NCI-H1694 (cell line): ENCODE data around the gene DRICH1.
"Not testable (repeated sequence)": the region's sequence is repeated elsewhere in the genome, so short reads cannot be mapped to it uniquely, and the experiment has no call there.

Source experiments
- DNase-seq: peaks from one replicate; lab custom pipeline; 2025; lab: John Stamatoyannopoulos, UW

Gene DRICH1

DNA sequence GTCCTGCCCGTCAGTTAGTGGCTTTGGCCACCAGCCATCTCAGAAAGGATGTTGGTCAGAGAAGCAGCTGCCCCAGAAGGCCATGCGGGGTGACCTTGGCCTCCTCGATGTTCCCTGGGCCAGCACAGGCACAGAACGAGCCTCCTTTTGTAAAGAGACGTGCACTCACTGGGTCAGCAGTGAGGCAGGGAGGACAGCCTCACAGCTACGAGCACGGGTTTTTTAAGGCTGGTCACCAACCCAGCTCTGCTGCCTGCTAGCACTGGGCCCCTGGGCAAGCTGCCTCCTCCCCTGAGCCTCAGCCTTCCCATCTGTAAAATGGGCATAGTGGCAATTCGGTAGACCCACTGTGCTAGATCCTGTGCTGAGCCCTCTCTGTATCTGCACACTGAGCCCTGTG lies 62.8 kb downstream of the DRICH1 start:
- no peak for DNase-seq

DNA sequence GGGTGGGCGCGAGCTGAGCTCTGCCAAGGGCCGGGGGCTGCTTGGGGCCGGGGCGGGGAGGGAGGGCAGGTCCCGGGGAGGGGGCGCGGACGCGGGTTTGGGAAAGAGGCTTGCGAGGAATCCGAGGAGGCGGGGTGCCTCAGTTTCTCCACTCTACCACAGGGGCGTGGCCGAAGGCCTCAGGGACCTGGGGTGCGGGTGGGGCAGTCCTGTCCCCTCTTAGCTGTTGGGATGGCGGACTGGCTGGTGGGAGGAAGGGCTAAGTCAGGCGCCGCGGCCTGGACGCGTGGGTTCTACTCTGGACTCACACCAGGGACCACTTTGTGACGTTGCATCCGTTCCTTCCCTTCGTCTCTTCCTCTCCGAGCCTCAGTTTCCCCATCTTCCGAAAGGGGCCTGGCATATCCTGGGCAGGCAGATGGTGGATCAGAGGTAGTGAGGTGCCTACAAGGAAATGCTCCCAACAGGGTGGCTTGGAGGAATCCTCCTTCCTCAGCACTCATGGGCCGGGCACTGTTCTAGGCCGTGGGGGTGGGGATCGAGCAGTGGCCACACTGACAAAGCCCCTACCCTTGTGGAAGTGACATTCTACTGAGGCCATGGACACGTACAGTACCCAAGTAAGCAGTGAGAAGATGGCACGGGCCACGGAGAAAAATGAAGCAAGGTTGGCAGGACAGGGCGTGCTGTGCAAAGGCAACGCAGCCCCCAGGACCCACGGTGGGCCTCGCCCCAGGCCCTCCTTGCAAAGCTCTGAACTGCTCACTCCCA lies 65.2 kb downstream of the DRICH1 start:
- DNase-seq, result no peak

DNA sequence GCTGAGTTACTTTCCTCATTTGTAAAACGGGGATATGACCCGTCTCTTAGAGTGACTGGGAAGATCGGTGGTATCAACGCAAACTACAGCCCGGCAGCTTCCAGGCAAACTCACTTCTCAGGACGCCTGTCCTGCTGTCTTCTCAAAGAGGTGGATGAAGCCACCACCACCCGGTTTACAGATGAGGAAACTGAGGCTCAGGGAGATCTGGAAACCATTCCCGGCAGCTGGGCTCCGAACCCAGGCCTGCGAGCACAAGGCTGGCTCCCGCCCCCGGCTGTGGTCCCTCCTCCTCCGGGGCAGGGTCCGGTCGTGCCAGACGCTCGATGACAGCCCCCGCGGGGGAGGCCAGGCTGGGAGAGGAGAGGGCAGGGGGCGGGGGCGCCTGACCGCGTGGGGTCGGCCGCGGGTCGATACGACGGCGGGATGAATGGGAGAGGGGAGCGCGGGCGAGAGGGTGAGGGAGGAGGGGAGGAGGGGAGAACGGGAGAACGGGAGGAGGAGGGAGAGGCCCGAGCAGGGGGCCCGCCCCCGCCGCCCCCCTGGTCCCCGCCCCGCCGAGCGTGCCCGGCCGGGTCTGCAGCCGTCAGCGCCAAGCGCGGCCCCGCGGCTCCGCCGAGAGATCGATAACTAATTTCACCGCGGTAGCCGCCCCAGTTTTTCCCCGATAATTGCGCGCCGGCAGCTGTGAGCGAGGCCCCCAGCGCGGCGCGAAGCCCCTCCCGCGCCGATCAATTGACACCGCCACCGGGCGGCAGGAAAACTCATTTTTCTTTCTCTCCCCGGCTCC lies 66.0 kb downstream of the DRICH1 start:
- DNase-seq, result no peak

- DNase-seq, result no peak
These were observed 66.7 kb downstream of the DRICH1 start for GRCh38 chr22:23565305-23565914.

- no peak for DNase-seq
These were observed 67.8 kb downstream of the DRICH1 start for GRCh38 chr22:23564276-23564675.

DNA sequence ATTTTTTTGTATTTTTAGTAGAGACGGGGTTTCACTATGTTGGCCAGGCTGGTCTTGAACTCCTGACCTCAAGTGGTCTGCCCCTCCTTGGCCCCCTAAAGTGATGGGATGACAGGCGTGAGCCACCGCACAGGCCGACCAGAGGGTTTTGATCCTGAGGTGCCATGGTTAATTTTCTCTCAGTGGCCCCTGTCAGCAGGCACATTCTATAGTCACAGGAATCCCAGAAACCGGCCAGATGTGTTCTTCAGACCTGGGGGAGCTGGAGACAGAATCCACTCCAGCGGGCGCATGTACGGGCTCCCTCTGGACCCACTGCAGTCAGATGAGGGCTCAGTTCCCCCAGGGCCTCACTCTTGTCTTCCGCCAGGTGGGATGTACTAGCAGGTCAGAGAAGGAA lies 69.0 kb downstream of the DRICH1 start:
- DNase-seq, result no peak

DNA sequence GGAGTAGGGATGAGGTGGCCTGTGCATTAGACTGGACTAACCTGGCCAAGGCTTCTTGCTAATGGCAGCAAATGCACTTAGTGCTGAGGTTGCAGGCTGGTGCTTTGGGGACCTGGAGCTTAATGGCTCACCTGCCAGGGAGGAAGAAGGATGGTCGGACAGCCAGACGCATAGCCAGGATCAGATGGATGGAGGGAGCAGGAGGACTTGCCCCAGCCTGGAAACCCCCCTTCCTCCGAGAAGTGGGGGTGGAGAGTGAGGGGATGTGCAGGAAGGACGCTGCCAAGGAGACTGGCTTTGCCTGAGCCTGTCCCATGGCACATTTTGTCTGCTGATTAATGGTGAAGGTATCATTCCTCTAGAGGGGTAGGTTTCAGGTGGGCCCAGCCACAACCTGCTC lies 69.9 kb downstream of the DRICH1 start:
- DNase-seq, result no peak

- DNase-seq, result not testable (repeated sequence)
These were observed 71.1 kb downstream of the DRICH1 start for GRCh38 chr22:23561025-23561510.

DNA sequence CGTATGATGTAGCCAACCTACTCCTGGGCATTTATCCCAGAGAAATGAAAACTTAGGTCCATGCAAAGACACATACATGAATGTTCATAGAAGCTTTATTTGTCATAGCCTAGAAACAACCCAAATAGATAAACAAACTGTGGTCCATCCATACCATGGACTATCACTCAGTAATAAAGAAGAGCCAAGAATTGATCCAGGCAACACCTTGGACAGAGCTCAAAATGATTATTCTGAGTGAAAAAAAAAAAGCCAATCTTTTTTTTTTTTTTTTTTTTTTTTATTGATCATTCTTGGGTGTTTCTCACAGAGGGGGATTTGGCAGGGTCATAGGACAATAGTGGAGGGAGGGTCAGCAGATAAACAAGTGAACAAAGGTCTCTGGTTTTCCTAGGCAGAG lies 71.9 kb downstream of the DRICH1 start:
- DNase-seq, result not testable (repeated sequence)
